SU-DHL-6 (cell line): ENCODE measurements around the gene AP3D1.
A peak's percentile ranks its signal among the peaks of the same experiment; 100 is the strongest.

ENCODE experiments used
- H2AFZ ChIP-seq: fragments of 200-600 bp; sonication (generic); 2 replicates; pipeline ENCODE4 v1.6.1; 2014; ENCODE audit warnings: low read depth, mild to moderate bottlenecking, moderate library complexity, mixed read lengths, antibody characterized with exemption, low read length; ENCODE audit not compliant: severe bottlenecking
- H3F3A ChIP-seq: fragments of 200-600 bp; shearing (Covaris generic); 2 replicates; pipeline ENCODE4 v1.6.0; 2016; ENCODE audit warnings: antibody characterized with exemption, mild to moderate bottlenecking; ENCODE audit not compliant: insufficient read depth
- H3K27ac ChIP-seq: fragments of 200-600 bp; sonication (generic); 2 replicates; pipeline ENCODE4 v1.5.1; 2016; ENCODE audit warnings: low read depth, mild to moderate bottlenecking, low read length, moderate library complexity, mixed read lengths
- H3K27me3 ChIP-seq: fragments of 200-600 bp; sonication (generic), shearing (Covaris generic); 2 replicates; pipeline ENCODE4 v1.6.0; 2014; ENCODE audit warnings: mild to moderate bottlenecking, low read length
- H3K36me3 ChIP-seq: fragments of 200-600 bp; sonication (generic); 2 replicates; pipeline ENCODE4 v1.6.1; 2014; ENCODE audit warnings: mild to moderate bottlenecking, low read length, mixed read lengths
- H3K4me2 ChIP-seq: fragments of 300-600, 200-600 bp; shearing (Covaris generic), sonication (generic); 2 replicates; pipeline ENCODE4 v1.6.0; 2014; ENCODE audit warnings: low read length, low read depth, mild to moderate bottlenecking; ENCODE audit not compliant: poor library complexity, severe bottlenecking
- H3K4me3 ChIP-seq: fragments of 200-600 bp; sonication (generic); 2 replicates; pipeline ENCODE4 v1.5.1; 2014; ENCODE audit warnings: antibody characterized with exemption, low read length, mild to moderate bottlenecking, mixed read lengths; ENCODE audit not compliant: insufficient read depth, poor library complexity, severe bottlenecking
- H3K79me2 ChIP-seq: fragments of 200-600 bp; sonication (generic); 2 replicates; pipeline ENCODE4 v1.6.1; 2014; ENCODE audit warnings: mild to moderate bottlenecking, low read length, moderate library complexity; ENCODE audit not compliant: insufficient read depth
- H3K9ac ChIP-seq: fragments of 200-600 bp; sonication (generic); 2 replicates; pipeline ENCODE4 v1.7.0; 2014; ENCODE audit warnings: mild to moderate bottlenecking, low read length
- H3K9me2 ChIP-seq: fragments of 200-600 bp; sonication (generic); replicated peaks from 2 replicates; pipeline ENCODE4 v1.6.1; 2014; ENCODE audit warnings: low read length; ENCODE audit not compliant: insufficient read depth
- H3K9me3 ChIP-seq: fragments of 200-600 bp; sonication (generic); 2 replicates; pipeline ENCODE4 v1.6.1; 2014; ENCODE audit warnings: low read length, mixed read lengths; ENCODE audit not compliant: insufficient read depth
- H4K20me1 ChIP-seq: fragments of 200-600 bp; sonication (generic); 2 replicates; pipeline ENCODE4 v1.6.1; 2014; ENCODE audit warnings: low read depth, mild to moderate bottlenecking, antibody characterized with exemption, low read length, moderate library complexity, mixed read lengths
- CTCF ChIP-seq: fragments of 200-600 bp; sonication (generic); IDR thresholded peaks from one replicate; pipeline ENCODE4 v1.5.1; 2017; ENCODE audit warnings: antibody characterized with exemption, mild to moderate bottlenecking, low read length, moderate library complexity; ENCODE audit not compliant: insufficient read depth, poor library complexity, severe bottlenecking
- EZH2phosphoT487 ChIP-seq: fragments of 200-600 bp; sonication (generic), shearing (Covaris generic); conservative IDR thresholded peaks from 2 replicates; pipeline ENCODE4 v1.6.1; 2018; ENCODE audit warnings: mild to moderate bottlenecking, antibody characterized with exemption, low read length, moderate library complexity, mixed read lengths

Gene AP3D1

GRCh38 chr19:2173767-2174577 is 22.6 kb upstream of the AP3D1 start:
- no peak overlapping the region for H3K4me3 ChIP-seq
- no peaks in the 10 kb centered on the region for H3K36me3 ChIP-seq
- no peak overlapping the region for H3K27ac ChIP-seq
- H3K4me2 ChIP-seq, result no peak overlapping the region
- 0 out of 2 replicates have a peak, but pooled peaks cover 4% of the 10 kb centered on the region for H3F3A ChIP-seq
- no peaks in the 10 kb centered on the region for H3K9me3 ChIP-seq
- peaks cover 96% of the 10 kb centered on the region for H3K79me2 ChIP-seq
- H3K27me3 ChIP-seq, result no peaks in the 10 kb centered on the region
- no peak overlapping the region for H2AFZ ChIP-seq
- no peaks in the 10 kb centered on the region for H3K9me2 ChIP-seq
- H3K9ac ChIP-seq, result no peak overlapping the region
- H4K20me1 ChIP-seq, result peaks cover 20% of the 10 kb centered on the region; the same call in 1 of the 2 replicates
- TF ChIP-seq EZH2phosphoT487 (no peak), CTCF (no peak)

GRCh38 chr19:2173388-2173766 is 22.0 kb upstream of the AP3D1 start:
- Histone ChIP-seq H3F3A (0 out of 2 replicates have a peak, but pooled peaks cover 4% of the 10 kb centered on the region), H3K79me2 (peaks cover 96% of the 10 kb centered on the region), H3K9me3 (no peaks in the 10 kb centered on the region), H3K9ac (no peak overlapping the region), H2AFZ (no peak overlapping the region), H3K36me3 (no peaks in the 10 kb centered on the region), H3K4me3 (no peak overlapping the region), H4K20me1 (peaks cover 20% of the 10 kb centered on the region; the same call in 1 of the 2 replicates), H3K4me2 (no peak overlapping the region), H3K27ac (no peak overlapping the region), H3K27me3 (no peaks in the 10 kb centered on the region), H3K9me2 (no peaks in the 10 kb centered on the region)
- TF ChIP-seq EZH2phosphoT487, result no peak
- no peak for TF ChIP-seq CTCF

GRCh38 chr19:2171349-2172145 is 20.2 kb upstream of the AP3D1 start:
- Histone ChIP-seq H3K27ac (peak overlapping the region; percentile 43), H3F3A (peaks cover 10% of the 10 kb centered on the region), H3K4me2 (peak overlapping the region; percentile 40), H3K79me2 (peaks cover 98% of the 10 kb centered on the region), H3K4me3 (no peak overlapping the region), H3K9me2 (no peaks in the 10 kb centered on the region), H3K9ac (peak overlapping the region; percentile 15; the same call in 1 of the 2 replicates), H3K36me3 (no peaks in the 10 kb centered on the region), H3K9me3 (no peaks in the 10 kb centered on the region), H4K20me1 (peaks cover 29% of the 10 kb centered on the region; the same call in 1 of the 2 replicates), H2AFZ (no peak overlapping the region), H3K27me3 (no peaks in the 10 kb centered on the region)
- TF ChIP-seq CTCF (peak; percentile 36), EZH2phosphoT487 (no peak)
